Left ventricle myocardium superior (tissue), 1 donor: ENCODE data around the gene VSTM2B. TPM values are rescaled to one million over a fixed set of nuclear protein-coding genes. Genes with fewer than 3 reads are reported as not detected.
"Not testable (repeated sequence)": the region's sequence is repeated elsewhere in the genome, so short reads cannot be mapped to it uniquely, and the experiment has no call there.

Experiments used
- ATAC-seq: fragments of 200-7000 bp; cut with Tn5 transposase; one replicate; pipeline ENCODE4 v1.9.1; 2020; ENCODE audit warnings: mild to moderate bottlenecking, moderate library complexity
- DNase-seq: peaks from one replicate; pipeline ENCODE4 v3.0.0-alpha.2; 2020
- intact Hi-C: fragments of 100-400 bp; cut with micrococcal nuclease; formaldehyde crosslinking; loops from one replicate; pipeline ENCODE4 v1.11.0; 2022
- total RNA-seq: library from RNA; stranded (reverse); fragmentation: NEBNext Ultra II Directional; extraction: Animal tissue kit (Norgen Biotek cat#: 25700); gene quantifications from one replicate; pipeline ENCODE4 v1.2.1, GENCODE V29; 2021
- donor health status: DM: no; HTN: yes; CAD: no; lungs with severe emphysema.

The VSTM2B gene
- total RNA-seq, 1 donor from 2014 or later, result not detected

DNA sequence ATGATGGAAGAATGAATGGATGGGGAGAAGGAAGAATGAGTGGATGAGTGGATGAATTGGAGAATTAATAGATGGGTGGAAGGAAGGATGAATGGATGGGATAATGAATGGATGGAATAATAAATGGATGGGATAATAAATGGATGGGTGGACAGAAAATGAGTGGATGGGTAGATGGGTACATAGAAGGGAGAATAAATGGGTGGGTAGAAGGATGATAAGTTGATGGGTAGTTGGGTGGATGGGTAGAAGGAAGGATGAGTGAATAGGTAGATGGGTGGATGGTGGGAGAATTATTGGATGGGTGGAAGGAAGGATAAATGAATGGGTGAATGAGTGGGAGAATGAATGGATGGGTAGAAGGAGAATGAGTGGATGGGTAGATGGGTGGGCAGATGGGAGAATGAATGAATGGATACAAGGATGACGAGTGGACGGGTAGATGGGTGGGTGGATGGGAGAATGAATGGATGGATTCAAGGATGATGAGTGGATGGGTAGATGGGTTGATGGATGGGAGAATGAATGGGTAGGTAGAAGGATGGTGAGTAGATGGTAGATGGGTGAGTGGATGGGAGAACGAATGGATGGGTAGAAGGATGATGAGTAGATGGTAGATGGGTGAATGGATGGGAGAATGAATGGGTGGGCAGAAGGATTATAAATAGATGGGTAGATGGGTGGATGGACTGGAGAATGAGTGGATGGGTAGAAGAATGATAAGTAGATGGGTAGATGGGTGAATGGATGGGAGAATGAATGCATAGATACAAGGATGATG, 15.9 kb downstream of the VSTM2B start:
- no peak for ATAC-seq
- no peak for DNase-seq
- intact Hi-C loops, result no loop called here

GRCh38 chr19:29542327-29542726, 16.5 kb downstream of the VSTM2B start:
- DNase-seq (no peak), ATAC-seq (no peak)
- intact Hi-C loops, result no loop called here

DNA sequence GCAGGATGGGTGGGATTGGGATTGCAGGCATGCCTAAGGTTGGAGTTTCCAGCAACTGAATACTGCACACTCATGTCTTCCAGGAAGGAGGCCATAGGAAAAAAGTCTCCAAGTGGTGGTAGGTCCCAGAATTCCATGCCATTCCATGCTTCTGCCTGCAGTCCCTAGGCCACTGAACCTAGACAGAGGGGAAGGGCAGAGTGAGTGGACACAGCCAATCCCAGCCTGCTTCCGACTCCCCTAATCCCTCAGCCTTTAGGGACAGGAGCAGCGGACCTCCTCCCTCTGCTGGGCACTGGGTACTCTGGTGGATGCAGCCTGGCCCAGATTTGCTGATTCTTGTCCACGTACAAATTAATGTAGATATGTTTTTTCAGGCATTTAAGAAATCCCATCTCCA, 17.0 kb downstream of the VSTM2B start:
- no peak for ATAC-seq
- intact Hi-C loops, result no loop called here
- DNase-seq, result no peak

- ATAC-seq (no peak), DNase-seq (no peak)
- intact Hi-C loops, result no loop called here
These were observed 17.6 kb downstream of the VSTM2B start for GRCh38 chr19:29543381-29543780.

GRCh38 chr19:29544656-29545360, 19.0 kb downstream of the VSTM2B start:
- ATAC-seq, result no peak

GRCh38 chr19:29545447-29545846, 19.7 kb downstream of the VSTM2B start:
- DNase-seq, ATAC-seq, intact Hi-C loops: not testable (repeated sequence)

More at GRCh38 chr19:29544656-29545360, 19.0 kb downstream of the VSTM2B start:
- DNase-seq, result no peak
- intact Hi-C loops, result no loop called here

DNA sequence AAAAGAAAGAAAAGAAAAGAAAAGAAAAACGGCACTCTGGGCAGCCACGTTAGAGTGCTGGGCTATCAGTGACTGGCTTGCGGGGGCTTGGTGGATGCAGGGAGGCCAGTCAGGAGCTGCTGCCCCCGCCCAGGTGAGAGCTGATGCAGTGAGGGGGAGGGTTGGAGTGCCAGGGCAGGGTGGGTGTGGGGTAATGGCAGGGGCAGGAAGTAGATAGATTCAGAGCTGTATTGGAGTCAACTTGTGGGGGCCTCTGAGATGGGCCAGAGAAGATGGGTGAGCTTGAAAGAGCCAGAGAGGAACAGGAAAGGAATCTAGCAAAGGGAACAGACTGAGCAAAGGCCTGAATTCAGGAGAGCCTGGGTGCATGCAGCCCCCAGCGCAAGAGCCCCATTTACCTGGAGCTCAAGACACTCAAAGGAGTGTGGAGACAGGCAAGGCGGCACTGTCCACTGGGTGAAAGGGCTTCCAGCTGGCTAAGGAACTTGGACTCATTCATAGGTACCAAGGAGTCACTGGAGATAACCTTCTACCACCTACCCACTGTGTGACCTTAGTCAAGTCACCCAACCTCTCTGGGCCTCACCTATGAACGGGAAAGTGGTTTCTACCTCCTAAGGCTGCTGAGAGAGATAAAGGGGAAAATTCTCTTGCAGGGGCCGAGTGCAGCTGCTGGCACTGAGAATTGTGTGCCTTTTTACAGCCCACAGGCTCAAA, 20.2 kb downstream of the VSTM2B start:
- intact Hi-C loops, result no loop called here
- no peak for DNase-seq
- no peak for ATAC-seq

DNA sequence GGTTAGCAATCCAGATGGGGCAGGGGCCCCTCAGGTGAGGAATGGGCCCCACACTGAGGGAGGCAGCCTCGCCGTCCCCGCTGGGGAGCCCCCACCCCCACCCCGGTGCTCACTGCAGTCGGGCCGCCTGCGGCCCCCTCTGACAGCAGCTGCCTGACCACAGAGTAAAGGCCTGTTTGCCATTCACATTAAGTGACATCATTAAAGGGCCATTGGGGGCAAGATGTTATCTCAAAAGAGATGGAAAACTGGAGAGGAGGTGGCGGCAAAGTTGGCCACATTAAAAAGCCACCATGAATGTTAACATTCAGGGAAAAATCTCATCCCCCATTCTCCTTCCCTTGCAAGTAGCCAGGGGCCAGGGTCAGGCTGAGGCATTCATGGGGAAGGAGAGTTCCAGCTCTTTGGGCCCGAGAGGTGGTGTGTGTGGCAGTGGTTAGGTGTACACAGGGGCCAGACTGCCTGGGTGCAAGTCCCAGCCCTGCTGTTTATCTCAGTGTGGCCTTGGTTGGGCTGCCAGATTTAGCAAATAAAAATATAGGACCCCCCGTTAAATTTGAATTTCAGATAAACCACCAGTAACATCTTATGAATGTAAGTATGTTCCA, 20.9 kb downstream of the VSTM2B start:
- DNase-seq, result no peak
- ATAC-seq, result no peak
- intact Hi-C loops, result no loop called here

- intact Hi-C loops, result no loop called here
- DNase-seq (no peak), ATAC-seq (no peak)
These were observed 21.7 kb downstream of the VSTM2B start for GRCh38 chr19:29547361-29547960.

- DNase-seq (no peak), ATAC-seq (no peak)
- intact Hi-C loops, result no loop called here
These were observed 22.2 kb downstream of the VSTM2B start for GRCh38 chr19:29547981-29548380.

GRCh38 chr19:29548483-29549085, 22.8 kb downstream of the VSTM2B start:
- ATAC-seq (no peak), DNase-seq (no peak)
- intact Hi-C loops, result no loop called here

- intact Hi-C loops, result no loop called here
- no peak for ATAC-seq
- no peak for DNase-seq
These were observed 23.6 kb downstream of the VSTM2B start for GRCh38 chr19:29549105-29550070.

GRCh38 chr19:29550896-29551295, 25.1 kb downstream of the VSTM2B start:
- ATAC-seq (no peak), DNase-seq (no peak)
- intact Hi-C loops, result no loop called here

- DNase-seq, result no peak
- intact Hi-C loops, result no loop called here
- ATAC-seq, result no peak
These were observed 26.0 kb downstream of the VSTM2B start for GRCh38 chr19:29551774-29552173.

DNA sequence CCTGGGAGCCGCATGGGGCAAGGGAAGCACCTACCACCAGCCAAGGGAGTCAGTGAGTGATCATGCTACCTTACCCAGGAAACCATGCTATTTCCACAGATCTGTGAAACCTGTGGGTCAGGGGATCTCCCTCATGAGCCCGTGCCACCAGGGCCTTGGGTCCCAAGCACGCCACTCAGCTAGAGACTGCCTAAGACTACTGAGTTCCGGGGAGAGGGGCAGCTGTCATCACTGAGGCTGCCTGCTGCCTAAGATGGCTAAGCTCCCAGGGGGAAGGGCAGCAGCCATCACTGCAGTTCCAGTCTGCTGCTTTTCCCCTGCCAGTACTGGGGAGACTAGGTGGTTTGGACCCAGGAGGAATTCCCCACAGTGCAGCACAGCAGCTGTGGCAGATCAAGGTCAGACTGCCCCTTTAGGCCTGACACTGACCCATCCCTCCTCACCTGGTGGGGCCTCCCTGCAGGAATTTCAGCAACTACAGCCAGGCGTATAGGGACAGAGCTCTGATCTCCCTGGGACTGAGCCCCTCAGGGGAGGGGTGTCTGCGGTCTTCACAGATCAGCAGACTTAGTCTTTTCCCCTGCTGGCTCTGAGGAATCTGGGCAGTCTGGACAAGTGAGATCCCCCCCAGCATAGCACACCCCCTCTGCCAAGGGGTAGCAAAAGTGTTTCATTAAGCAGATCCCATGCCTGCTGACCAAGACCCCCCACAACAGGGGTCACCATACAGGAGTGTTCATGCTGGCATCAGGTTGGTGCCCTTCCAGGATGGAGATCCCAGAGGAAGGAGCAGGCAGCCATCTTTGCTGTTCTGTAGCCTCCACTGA, 26.9 kb downstream of the VSTM2B start:
- no peak for DNase-seq
- intact Hi-C loops, result no loop called here
- no peak for ATAC-seq

DNA sequence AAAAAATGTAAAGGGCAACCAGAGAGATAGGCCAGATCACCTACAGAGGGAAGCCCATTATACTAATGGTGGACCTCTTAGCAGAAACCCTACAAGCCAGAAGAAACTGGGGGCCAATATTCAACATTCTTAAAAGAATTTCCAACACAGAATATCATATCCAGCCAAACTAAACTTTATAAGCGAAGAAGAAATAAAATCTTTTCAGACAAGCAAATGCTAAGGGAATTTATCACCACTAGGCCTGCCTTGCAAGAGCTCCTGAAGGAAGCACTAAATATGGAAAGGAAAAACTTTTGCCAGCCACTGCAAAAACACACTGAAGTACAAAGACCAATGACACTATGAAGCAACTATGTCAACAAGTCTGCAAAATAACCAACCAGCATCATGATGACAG, 28.4 kb downstream of the VSTM2B start:
- ATAC-seq (no peak), DNase-seq (no peak)
- intact Hi-C loops, result no loop called here

- intact Hi-C loops, DNase-seq, ATAC-seq: not testable (repeated sequence)
These were observed 33.3 kb downstream of the VSTM2B start for GRCh38 chr19:29559110-29559509.
